T-helper 1 cell treated with Interleukin-12 subunit alpha and Interleukin-12 subunit beta and Interleukin-4 antibody, amounts not matched to agents 30 ng/mL and 1 ng/mL, for 36 hours (primary cell): ENCODE measurements around the gene SPATA13. TPM values are rescaled to one million over a fixed set of nuclear protein-coding genes. Genes with fewer than 3 reads are reported as not detected.

ENCODE experiments used
- intact Hi-C: fragments of 100-400 bp; cut with micrococcal nuclease; formaldehyde crosslinking; loops from one replicate; pipeline ENCODE4 v1.15.1; 2024
- total RNA-seq: library from RNA; stranded (reverse); gene quantifications from 2 replicates; pipeline ENCODE4 v1.2.3, GENCODE V29; 2022

Gene SPATA13
- total RNA-seq, 1 donor from 2014 or later, result 64.6 TPM

GRCh38 chr13:24221007-24221406 is 60.5 kb downstream of the SPATA13 start:
- intact Hi-C loops, result loop anchor here (5.0 kb wide), 1 partner anchor 754 kb away; no protein-coding TSS in a partner anchor

GRCh38 chr13:24222756-24223155 is 62.2 kb downstream of the SPATA13 start:
- intact Hi-C loops, result loop anchor here (5.0 kb wide), 1 partner anchor 755 kb away; no protein-coding TSS in a partner anchor

GRCh38 chr13:24223341-24224231 is 63.1 kb downstream of the SPATA13 start:
- intact Hi-C loops, result loop anchor here (5.0 kb wide), 1 partner anchor 756 kb away; no protein-coding TSS in a partner anchor

- intact Hi-C loops, result loop anchor here (5.0 kb wide), 1 partner anchor 757 kb away; no protein-coding TSS in a partner anchor
Measured at GRCh38 chr13:24224232-24224680, 63.7 kb downstream of the SPATA13 start.

DNA sequence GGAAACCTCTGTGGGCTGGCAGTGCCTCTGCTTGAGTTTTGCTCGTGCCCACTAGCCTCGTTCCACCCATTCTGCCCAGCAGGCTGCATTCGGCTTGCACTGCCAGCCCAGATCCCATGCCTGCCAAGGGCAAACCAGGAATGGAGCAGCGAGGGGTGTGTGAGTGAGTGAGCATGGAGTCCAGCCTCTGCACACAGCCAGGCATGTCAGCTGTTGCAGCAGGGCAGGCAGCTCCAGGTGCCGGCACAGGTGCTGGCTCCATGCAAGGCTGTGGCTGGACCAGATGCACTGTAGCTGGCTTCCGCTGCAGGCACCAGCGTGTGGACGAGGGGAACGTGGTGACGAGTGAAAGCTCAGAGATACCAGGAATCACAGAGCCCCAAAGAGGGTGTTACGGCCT is 64.5 kb downstream of the SPATA13 start:
- intact Hi-C loops, result no loop called here

- intact Hi-C loops, result no loop called here
Measured at GRCh38 chr13:24225930-24226329, 65.4 kb downstream of the SPATA13 start.

DNA sequence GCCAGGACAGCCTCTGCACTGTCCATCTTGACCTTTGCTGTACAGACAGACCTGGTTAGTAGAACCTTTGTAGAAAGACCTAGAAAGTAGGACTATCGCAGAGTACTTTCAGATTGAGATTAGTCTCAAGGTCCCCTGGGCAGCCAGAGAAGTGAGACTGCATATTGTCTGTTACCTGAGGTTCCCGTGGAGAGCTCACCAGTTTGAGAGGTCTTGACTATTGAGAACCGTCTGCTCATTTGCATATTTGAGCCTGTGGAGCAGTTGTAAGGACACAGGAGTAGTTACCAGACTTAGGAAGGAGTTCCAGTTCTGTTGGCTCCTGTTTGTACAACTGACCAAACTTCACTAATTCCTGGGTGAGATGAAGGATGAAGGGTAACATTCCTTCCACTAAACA is 66.2 kb downstream of the SPATA13 start:
- intact Hi-C loops, result no loop called here

- intact Hi-C loops, result loop anchor here (1.0 to 2.0 kb wide), 5 partner anchors 22 to 308 kb away; no protein-coding TSS in a partner anchor
Measured at GRCh38 chr13:24228852-24229458, 68.4 kb downstream of the SPATA13 start.

- intact Hi-C loops, result no loop called here
Measured at GRCh38 chr13:24230428-24231072, 70.0 kb downstream of the SPATA13 start.

DNA sequence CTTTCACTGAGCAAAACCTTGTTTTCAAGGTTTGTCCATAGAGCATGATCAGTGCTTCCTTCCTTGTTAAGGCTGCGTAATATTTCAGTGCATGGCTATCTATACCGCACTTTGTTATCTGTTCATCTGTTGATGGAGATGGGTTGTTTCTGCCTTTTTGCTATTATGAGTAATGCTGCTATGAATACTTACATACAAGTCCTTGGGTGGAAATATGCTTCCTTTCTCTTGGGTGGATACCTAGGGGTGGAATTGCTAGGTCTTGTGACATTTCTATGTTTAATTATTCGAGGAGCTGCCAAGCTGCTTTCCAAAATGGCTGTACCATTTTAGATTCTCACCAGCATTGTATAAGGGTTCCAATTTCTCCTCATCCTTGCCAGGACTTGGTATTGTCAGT is 70.9 kb downstream of the SPATA13 start:
- intact Hi-C loops, result no loop called here

DNA sequence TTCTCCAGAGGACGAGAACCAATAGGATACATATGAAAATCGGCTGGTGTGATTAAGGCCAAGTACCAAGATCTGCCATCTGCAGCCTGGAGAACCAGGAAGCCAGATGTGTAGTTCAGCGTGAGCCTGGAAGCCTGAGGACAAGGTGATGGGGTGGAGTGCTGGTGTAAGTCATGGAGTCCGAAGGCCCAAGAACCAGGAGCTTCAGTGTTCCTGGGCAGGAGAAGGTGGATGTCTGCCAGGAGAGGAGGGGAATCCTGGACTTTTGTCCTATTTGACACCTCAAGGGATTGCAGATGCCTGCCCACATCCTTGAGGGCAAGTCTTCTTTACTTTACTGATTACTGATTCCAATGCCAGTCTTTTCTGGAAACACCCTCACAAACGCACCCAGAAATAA is 71.5 kb downstream of the SPATA13 start:
- intact Hi-C loops, result no loop called here

DNA sequence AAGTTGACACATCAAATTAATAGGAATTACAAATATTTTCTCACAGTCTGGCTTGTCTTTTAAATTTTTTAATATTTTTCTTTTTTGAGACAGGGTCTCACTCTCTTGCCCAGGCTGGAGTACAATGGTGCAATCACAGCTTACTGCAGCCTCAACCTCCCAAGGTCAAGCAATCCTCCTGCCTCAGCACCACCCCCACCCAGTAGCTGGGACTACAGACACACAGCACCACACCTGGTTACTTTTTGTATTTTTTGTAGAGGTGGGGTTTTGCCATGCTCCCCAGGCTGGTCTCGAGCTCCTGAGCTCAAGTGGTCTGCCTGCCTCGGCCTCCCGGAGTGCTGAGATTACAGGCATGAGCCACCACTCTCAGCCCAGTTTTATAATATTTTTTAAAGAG is 72.0 kb downstream of the SPATA13 start:
- intact Hi-C loops, result no loop called here

GRCh38 chr13:24233351-24233901 is 72.9 kb downstream of the SPATA13 start:
- intact Hi-C loops, result no loop called here

GRCh38 chr13:24234200-24234915 is 73.8 kb downstream of the SPATA13 start:
- intact Hi-C loops, result no loop called here

- intact Hi-C loops, result no loop called here
Measured at GRCh38 chr13:24237356-24237755, 76.8 kb downstream of the SPATA13 start.

DNA sequence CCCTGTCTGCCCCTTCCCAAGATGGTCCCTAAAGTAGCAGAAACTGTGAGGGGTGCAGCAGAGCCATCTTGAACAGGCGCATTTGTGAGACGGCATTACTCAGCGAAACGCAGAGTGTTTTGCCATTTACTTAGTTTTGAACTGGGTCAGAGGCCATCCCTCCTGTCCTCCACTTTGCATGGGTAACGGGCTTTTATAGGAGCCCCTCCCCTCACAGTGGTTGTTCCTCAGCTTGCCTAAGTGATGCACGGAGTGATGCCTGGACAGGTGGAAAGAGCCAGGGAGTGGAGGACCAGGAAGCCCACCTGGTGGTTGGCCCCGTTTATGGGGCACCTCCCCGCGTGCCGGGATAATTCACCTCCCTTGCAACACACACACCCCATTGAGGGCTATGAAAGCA is 80.8 kb downstream of the SPATA13 start:
- intact Hi-C loops, result no loop called here

DNA sequence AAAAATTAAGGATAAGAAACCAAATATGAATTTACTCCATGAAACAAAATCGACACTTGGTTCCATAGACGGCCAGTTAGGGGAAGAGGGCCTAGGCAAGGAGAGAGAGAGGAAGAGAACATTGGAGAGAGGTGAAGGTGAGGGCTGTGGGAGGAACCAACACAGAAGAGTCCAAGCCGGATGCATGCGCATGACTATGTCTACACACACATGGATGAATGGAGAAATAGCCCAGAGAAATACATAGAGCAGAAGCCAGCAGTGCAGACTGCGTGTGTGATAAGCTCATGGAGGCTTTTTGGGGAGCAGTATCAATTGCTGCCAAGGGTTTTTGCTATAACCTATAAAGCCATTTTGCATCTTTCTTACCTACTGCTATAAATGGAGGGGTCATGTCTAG is 81.6 kb downstream of the SPATA13 start:
- intact Hi-C loops, result no loop called here

GRCh38 chr13:24243302-24243701 is 82.8 kb downstream of the SPATA13 start:
- intact Hi-C loops, result no loop called here

- intact Hi-C loops, result no loop called here
Measured at GRCh38 chr13:24244802-24245201, 84.3 kb downstream of the SPATA13 start.

- intact Hi-C loops, result no loop called here
Measured at GRCh38 chr13:24247016-24247415, 86.5 kb downstream of the SPATA13 start.

- intact Hi-C loops, result loop anchor here (2.0 to 10.0 kb wide), 5 partner anchors 21 to 872 kb away; partner anchors contain the start of gene PARP4
Measured at GRCh38 chr13:24249624-24250023, 89.1 kb downstream of the SPATA13 start.
